Right cardiac atrium (tissue), 5 donors: ENCODE measurements around the gene ZRANB2. TPM values are rescaled to one million over a fixed set of nuclear protein-coding genes. Genes with fewer than 3 reads are reported as not detected.

Experiments used
- ATAC-seq, 2 donors: fragments of 200-7000 bp; cut with Tn5 transposase; one replicate each; pipeline versions ENCODE4 v1.8.0 to v1.9.1; 2020; ENCODE audit warnings: moderate library complexity in 2 of 2, mild to moderate bottlenecking in 1 of 2
- DNase-seq, 3 donors: peaks; one replicate each; pipeline ENCODE4 v3.0.0-alpha.2; 2020
- H3K27ac ChIP-seq: one replicate; pipeline ENCODE4 v1.5.1; 2013; ENCODE audit warnings: mild to moderate bottlenecking, low read length, control low read depth, moderate library complexity
- H3K27me3 ChIP-seq: one replicate; pipeline ENCODE4 v1.6.1; 2013; ENCODE audit not compliant: control insufficient read depth, insufficient read depth
- H3K4me1 ChIP-seq: one replicate; pipeline ENCODE4 v1.6.1; 2013; ENCODE audit warnings: low read length; ENCODE audit not compliant: control insufficient read depth, insufficient read depth
- H3K4me3 ChIP-seq: one replicate; pipeline ENCODE4 v1.5.1; 2013; ENCODE audit warnings: low read length, control low read depth
- H3K9me3 ChIP-seq: one replicate; pipeline ENCODE4 v1.6.1; 2013; ENCODE audit warnings: low read length; ENCODE audit not compliant: control insufficient read depth
- WGBS: extraction: QIAGEN DNeasy Blood & Tissue Kit; methylation state at CpG from one replicate; pipeline ENCODE4 v1.1.7; 2013; 5-methylcytosine and 5-hydroxymethylcytosine counted together
- intact Hi-C, 4 donors: fragments of 100-400 bp; cut with DNase I; formaldehyde crosslinking; loops; one replicate each; pipeline versions ENCODE4 v1.11.0 to v1.14.0; 2022 to 2023
- polyA plus RNA-seq: library from polyadenylated mRNA; stranded (reverse); fragments of 200-250 nt; gene quantifications from one replicate; pipeline ENCODE4 v1.2.3, GENCODE V29; 2013
- total RNA-seq, 4 donors: library from RNA; stranded (reverse); fragmentation: NEBNext Ultra II Directional; extraction: Animal tissue kit (Norgen Biotek cat#: 25700); gene quantifications; one replicate each; pipeline ENCODE4 v1.2.1, GENCODE V29; 2021
- donor health status: healthy with polysubstance abuse.
- donor health status: DM: no; HTN: yes; CAD: no.
- donor health status: DM: no; HTN: no; CAD: no.
- donor health status: DM: no; HTN: yes; CAD: no; lungs with severe emphysema.
- donor health status: DM: yes; HTN: yes; CAD: no.

Gene ZRANB2
- total and polyA plus RNA-seq, 5 donors = 45.9 to 67.1 (median 59.1) TPM

DNA sequence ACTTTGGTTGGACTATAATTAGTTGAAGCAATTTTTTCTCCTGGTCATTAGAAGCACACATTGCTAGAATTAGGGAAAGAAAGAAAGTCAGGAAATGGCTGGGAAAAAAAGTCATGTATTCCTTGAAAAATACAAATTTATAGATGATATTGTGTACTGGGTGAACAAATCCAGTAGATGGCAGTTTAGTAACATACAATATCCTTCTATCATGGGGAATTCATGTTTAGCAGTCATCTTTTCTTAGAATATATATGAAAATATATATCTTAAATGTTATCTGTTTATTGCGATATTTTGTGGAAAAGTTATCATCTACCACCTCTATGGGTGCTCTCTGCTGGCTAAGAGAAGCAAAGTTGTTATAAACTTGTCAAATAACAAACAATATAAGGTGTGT is 13.1 kb upstream of the ZRANB2 start:
- DNase-seq (no peak), ATAC-seq (no peak)
- WGBS = 56% methylated on average over 1 of the region's 1 CpG
- Histone ChIP-seq H3K4me3 (no peak overlapping the region), H3K4me1 (no peaks in the 10 kb centered on the region), H3K9me3 (no peaks in the 10 kb centered on the region), H3K27ac (no peak overlapping the region), H3K27me3 (no peaks in the 10 kb centered on the region)
- intact Hi-C loops = no loop called here

- intact Hi-C loops = no loop called here
- Histone ChIP-seq H3K4me3 (no peak overlapping the region), H3K9me3 (no peaks in the 10 kb centered on the region), H3K27me3 (no peaks in the 10 kb centered on the region), H3K4me1 (no peaks in the 10 kb centered on the region), H3K27ac (no peak overlapping the region)
- DNase-seq = no peak
- no peak for ATAC-seq
- 75% methylated on average over 6 of the region's 6 CpGs for WGBS
Observed at GRCh38 chr1:71089536-71090270, 8.9 kb upstream of the ZRANB2 start.

GRCh38 chr1:71088645-71089287 is 7.9 kb upstream of the ZRANB2 start:
- Histone ChIP-seq H3K4me3 (no peak overlapping the region), H3K27ac (no peak overlapping the region), H3K27me3 (no peaks in the 10 kb centered on the region), H3K9me3 (no peaks in the 10 kb centered on the region), H3K4me1 (no peaks in the 10 kb centered on the region)
- ATAC-seq (peak in 1 of 2 donors; percentile 36), DNase-seq (no peak)
- 90% methylated on average over 5 of the region's 5 CpGs for WGBS
- intact Hi-C loops = no loop called here

- no peaks in the 10 kb centered on the region for H3K4me1 ChIP-seq
- no peaks in the 10 kb centered on the region for H3K27me3 ChIP-seq
- no peaks in the 10 kb centered on the region for H3K9me3 ChIP-seq
- intact Hi-C loops = no loop called here
- no peak overlapping the region for H3K4me3 ChIP-seq
- no peak overlapping the region for H3K27ac ChIP-seq
- ATAC-seq = no peak
- WGBS = 97% methylated on average over 1 of the region's 1 CpG
- no peak for DNase-seq
Observed at GRCh38 chr1:71087713-71088112, 6.9 kb upstream of the ZRANB2 start.

DNA sequence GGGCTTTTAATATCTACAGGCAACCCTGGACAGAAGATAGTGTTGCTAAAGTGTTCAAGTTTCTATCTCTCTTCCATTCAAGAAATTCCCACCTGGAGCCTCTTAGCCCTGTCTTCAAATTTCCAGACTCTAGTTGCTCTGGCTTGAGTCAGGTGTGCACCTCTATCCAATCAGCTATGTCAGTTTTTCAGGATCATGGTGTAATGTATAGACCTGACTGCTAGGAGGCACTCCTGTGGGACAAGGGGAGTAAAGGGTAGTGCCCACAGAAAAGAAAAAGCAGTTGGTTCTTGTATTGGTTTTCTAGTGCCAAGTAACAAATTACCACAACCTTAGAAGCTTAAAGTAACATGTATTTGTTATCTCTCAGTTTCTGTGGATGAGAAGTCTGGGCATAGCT is 6.2 kb upstream of the ZRANB2 start:
- Histone ChIP-seq H3K4me1 (no peaks in the 10 kb centered on the region), H3K4me3 (no peak overlapping the region), H3K27ac (no peak overlapping the region), H3K9me3 (no peaks in the 10 kb centered on the region), H3K27me3 (no peaks in the 10 kb centered on the region)
- ATAC-seq (no peak), DNase-seq (no peak)
- intact Hi-C loops = no loop called here

GRCh38 chr1:71086331-71086730 is 5.5 kb upstream of the ZRANB2 start:
- ATAC-seq (no peak), DNase-seq (no peak)
- intact Hi-C loops = no loop called here
- Histone ChIP-seq H3K4me1 (no peaks in the 10 kb centered on the region), H3K9me3 (no peaks in the 10 kb centered on the region), H3K27me3 (no peaks in the 10 kb centered on the region), H3K27ac (no peak overlapping the region), H3K4me3 (no peak overlapping the region)
- WGBS = 88% methylated on average over 1 of the region's 1 CpG

- Histone ChIP-seq H3K4me3 (no peak overlapping the region), H3K27ac (no peak overlapping the region), H3K4me1 (no peaks in the 10 kb centered on the region), H3K9me3 (no peaks in the 10 kb centered on the region), H3K27me3 (no peaks in the 10 kb centered on the region)
- 49% methylated on average over 2 of the region's 2 CpGs for WGBS
- no peak for ATAC-seq
- intact Hi-C loops = no loop called here
- no peak for DNase-seq
Observed at GRCh38 chr1:71083271-71083670, 2.4 kb upstream of the ZRANB2 start.

DNA sequence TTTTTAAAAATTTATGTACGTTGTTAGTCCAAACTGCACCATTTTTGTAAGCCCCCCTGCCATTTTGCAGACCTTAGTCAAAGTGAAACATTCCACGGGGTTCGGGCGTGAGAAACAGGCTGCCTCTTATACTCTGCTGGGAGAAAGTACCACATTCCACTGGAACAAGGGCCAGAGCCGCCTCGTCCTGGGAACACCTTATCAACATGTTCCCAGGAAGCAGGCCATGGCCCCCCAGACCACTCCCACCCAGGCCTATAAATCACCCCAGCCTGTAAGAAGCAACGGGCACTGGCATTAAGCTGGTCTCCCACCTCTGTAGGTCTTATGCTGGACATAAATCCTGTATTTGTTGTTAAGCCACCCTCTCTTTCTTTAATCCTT is 854 bp upstream of the ZRANB2 start:
- WGBS = 69% methylated on average over 7 of the region's 7 CpGs
- Histone ChIP-seq H3K27me3 (no peaks in the 10 kb centered on the region), H3K4me1 (no peaks in the 10 kb centered on the region), H3K27ac (no peak overlapping the region), H3K9me3 (no peaks in the 10 kb centered on the region), H3K4me3 (peak overlapping the region; percentile 97)
- DNase-seq (peak; percentile 24 to 60 (median 56)), ATAC-seq (peak; percentile 18 to 20)
- intact Hi-C loops = no loop called here

DNA sequence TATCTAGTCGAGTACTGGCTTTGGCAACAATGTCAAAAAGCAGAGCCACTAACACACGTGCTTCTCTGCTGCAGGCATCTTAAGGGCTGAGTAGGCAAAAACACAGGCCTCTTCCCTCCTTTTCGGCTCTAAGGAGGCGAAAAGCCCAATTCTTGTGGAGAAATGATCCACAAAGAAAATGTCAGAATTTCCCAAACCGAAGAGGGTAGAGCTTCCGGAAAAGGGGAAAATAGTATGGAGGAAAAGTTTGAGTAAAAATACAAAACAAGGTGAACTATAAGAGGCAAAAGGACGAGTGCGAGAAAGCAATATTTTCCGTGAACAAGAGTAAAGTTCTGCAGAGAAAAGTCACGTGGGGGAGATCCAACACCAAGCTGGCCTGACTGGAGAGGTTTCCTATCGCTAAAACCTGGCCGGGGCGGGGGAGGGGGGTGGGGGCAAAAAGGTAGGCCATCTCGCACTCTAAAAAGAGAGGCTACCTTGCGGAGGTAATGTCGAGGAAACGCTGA is 551 bp downstream of the ZRANB2 start:
- Histone ChIP-seq H3K27me3 (no peaks in the 10 kb centered on the region), H3K9me3 (no peaks in the 10 kb centered on the region), H3K4me3 (peak overlapping the region; percentile 97), H3K4me1 (no peaks in the 10 kb centered on the region), H3K27ac (peak overlapping the region; percentile 92)
- DNase-seq = no peak
- WGBS = under 1% methylated on average over 17 of the region's 17 CpGs
- intact Hi-C loops = no loop called here
- peak; percentile 4 to 50 for ATAC-seq

DNA sequence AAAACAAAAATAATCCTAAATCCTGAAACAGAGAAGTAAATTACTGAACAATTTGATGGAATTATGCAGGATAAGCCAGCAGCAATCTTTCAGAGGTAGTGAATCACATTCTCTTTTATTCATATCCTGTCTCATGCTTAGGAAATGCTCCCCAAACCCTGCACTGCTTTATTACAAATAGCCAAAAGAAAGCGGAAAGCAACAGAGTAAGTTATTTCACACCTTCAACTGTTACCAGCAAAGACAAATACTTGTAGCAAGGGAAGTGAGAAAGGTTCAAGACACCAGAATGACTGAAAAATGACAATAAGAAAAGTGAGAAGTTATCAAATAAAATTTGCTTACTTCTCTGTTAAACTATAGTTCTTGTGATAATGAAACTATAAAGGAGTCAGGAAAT is 6.2 kb downstream of the ZRANB2 start:
- no peaks in the 10 kb centered on the region for H3K9me3 ChIP-seq
- intact Hi-C loops = no loop called here
- H3K4me1 ChIP-seq = no peaks in the 10 kb centered on the region
- DNase-seq (no peak), ATAC-seq (no peak)
- H3K4me3 ChIP-seq = no peak overlapping the region
- H3K27me3 ChIP-seq = no peaks in the 10 kb centered on the region
- WGBS = 92% methylated on average over 1 of the region's 1 CpG
- no peak overlapping the region for H3K27ac ChIP-seq

- intact Hi-C loops = no loop called here
- no peaks in the 10 kb centered on the region for H3K4me1 ChIP-seq
- no peaks in the 10 kb centered on the region for H3K9me3 ChIP-seq
- no peak overlapping the region for H3K27ac ChIP-seq
- H3K27me3 ChIP-seq = no peaks in the 10 kb centered on the region
- H3K4me3 ChIP-seq = no peak overlapping the region
- ATAC-seq = no peak
- no peak for DNase-seq
Observed at GRCh38 chr1:71072273-71072672, 8.6 kb downstream of the ZRANB2 start.
